HCT116 (cell line): ENCODE results near the gene ANTXR2.

Source experiments
- CEBPB ChIP-seq: IDR thresholded peaks from 2 replicates; pipeline ENCODE4 v1.6.1; 2012; ENCODE audit warnings: low read depth
- CTCF ChIP-seq, 3 experiments: fragments of 200-600 bp in 1 of 3; sonication (generic) in 1 of 3; IDR thresholded peaks in 2 of 3; conservative IDR thresholded peaks in 1 of 3; 2 replicates each; pipeline ENCODE4 v1.5.1; 2012 to 2017; ENCODE audit warnings: low read depth in 2 of 3, low read length in 2 of 3, antibody characterized with exemption in 1 of 3, borderline replicate concordance in 1 of 3, control low read depth in 1 of 3, mild to moderate bottlenecking in 1 of 3, mixed read lengths in 1 of 3, mixed run types in 1 of 3, moderate library complexity in 1 of 3; ENCODE audit not compliant: insufficient read depth in 1 of 3
- EZH2 ChIP-seq: fragments of 200-600 bp; sonication (generic); IDR thresholded peaks from 2 replicates; pipeline ENCODE4 v1.6.1; 2017; ENCODE audit warnings: antibody characterized with exemption, mixed run types
- JUND ChIP-seq: IDR thresholded peaks from 2 replicates; pipeline ENCODE4 v1.6.1; 2012
- POLR2A ChIP-seq: IDR thresholded peaks from 2 replicates; pipeline ENCODE4 v1.7.0; 2011; ENCODE audit warnings: borderline replicate concordance; ENCODE audit not compliant: insufficient read depth, insufficient read length; ENCODE audit errors: extremely low read depth
- RAD21 ChIP-seq: IDR thresholded peaks from 2 replicates; pipeline ENCODE4 v1.6.1; 2012; ENCODE audit warnings: low read depth, mild to moderate bottlenecking
- REST ChIP-seq: IDR thresholded peaks from 2 replicates; pipeline ENCODE4 v1.6.1; 2012; ENCODE audit warnings: low read depth
- SRF ChIP-seq: IDR thresholded peaks from 2 replicates; pipeline ENCODE4 v1.6.1; 2012; ENCODE audit warnings: low read depth

- TF ChIP-seq CEBPB: no peak
- TF ChIP-seq CTCF (IDR thresholded peaks at IDR 0.05 in 2 of 3, conservative IDR thresholded peaks at IDR 0.05 in 1 of 3; ENCODE audit: borderline replicate concordance in 1 of 3, insufficient read depth in 1 of 3, low read depth in 2 of 3, low read length in 2 of 3): no peak
- no peak for TF ChIP-seq SRF
- TF ChIP-seq EZH2: no peak
- no peak for TF ChIP-seq RAD21
- no peak for TF ChIP-seq REST
- TF ChIP-seq JUND: no peak
- no peak for TF ChIP-seq POLR2A
Observed at GRCh38 chr4:79977131-79977840, 95.7 kb downstream of the ANTXR2 start.
